GM12874 (cell line): Measurements from ENCODE around the gene SELENOS.

Source experiments
- CTCF ChIP-seq: IDR thresholded peaks from 2 replicates; pipeline ENCODE4 v1.5.1; 2011; ENCODE audit warnings: low read depth, mild to moderate bottlenecking, control low read depth, low read length, moderate library complexity; ENCODE audit not compliant: insufficient read depth

SELENOS gene

GRCh38 chr15:101296418-101297405 is 19.4 kb upstream of the SELENOS start:
- TF ChIP-seq CTCF = no peak

GRCh38 chr15:101295607-101296161 is 18.4 kb upstream of the SELENOS start:
- no peak for TF ChIP-seq CTCF

GRCh38 chr15:101294731-101295606 is 17.7 kb upstream of the SELENOS start, which contains the start of gene SNRPA1:
TSS of gene SNRPA1 (minus strand) at chr15:101295248. CDS start at chr15:101295178, 70 bp downstream.
- TF ChIP-seq CTCF = no peak

GRCh38 chr15:101293122-101293521 is 15.8 kb upstream of the SELENOS start:
- no peak for TF ChIP-seq CTCF

- peak; percentile 54 for TF ChIP-seq CTCF
Measured at GRCh38 chr15:101288905-101289513, 11.7 kb upstream of the SELENOS start.

- TF ChIP-seq CTCF = no peak
Measured at GRCh38 chr15:101286471-101287114, 9.3 kb upstream of the SELENOS start.
